HG03439 (cell line): ENCODE results near the gene ZBP1.

ENCODE experiments used
- ATAC-seq: cut with Tn5 transposase; IDR thresholded peaks from one replicate; pipeline ENCODE4 v1.9.1; 2021; ENCODE audit warnings: mild to moderate bottlenecking, moderate library complexity; ENCODE audit not compliant: unreplicated experiment

The ZBP1 gene

DNA sequence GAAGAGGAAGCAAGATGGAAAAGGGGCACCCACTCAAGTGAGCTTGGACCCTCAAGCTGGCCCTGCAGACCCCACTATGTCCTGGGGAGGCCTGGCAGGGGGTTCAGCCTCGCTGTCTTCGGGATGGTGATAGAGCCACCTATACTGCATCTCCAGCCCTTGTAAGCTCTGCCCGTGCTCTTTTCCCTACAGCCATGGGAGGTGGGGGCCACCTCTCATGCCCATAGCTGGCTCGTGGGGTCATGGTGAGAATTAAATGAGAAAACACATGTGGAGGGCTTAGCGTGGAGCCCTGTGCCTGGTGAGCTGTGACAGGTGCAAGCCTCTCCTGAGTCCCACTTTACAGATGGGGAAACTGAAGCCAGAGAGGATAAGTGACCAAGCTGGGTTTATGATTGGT is 31.6 kb downstream of the ZBP1 start:
- no peak for ATAC-seq

DNA sequence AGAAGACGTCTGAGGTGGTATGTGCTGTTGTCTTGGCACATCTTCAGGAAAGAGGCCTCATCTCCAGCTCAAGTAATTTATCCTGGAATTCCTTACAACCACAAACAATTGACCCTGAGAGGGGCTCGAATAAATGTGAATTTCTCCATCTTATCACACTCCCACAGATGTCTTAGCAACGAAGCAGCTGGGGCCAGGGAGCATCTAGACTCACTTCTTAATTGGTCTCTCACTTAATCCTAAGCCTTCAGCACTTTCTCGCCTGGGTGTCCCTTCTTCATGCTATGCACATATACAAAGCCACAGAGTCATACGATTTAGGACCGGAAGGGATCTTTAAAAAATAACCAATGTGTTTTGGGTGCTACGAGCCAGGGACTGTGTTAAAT is 32.2 kb downstream of the ZBP1 start:
- ATAC-seq = no peak

DNA sequence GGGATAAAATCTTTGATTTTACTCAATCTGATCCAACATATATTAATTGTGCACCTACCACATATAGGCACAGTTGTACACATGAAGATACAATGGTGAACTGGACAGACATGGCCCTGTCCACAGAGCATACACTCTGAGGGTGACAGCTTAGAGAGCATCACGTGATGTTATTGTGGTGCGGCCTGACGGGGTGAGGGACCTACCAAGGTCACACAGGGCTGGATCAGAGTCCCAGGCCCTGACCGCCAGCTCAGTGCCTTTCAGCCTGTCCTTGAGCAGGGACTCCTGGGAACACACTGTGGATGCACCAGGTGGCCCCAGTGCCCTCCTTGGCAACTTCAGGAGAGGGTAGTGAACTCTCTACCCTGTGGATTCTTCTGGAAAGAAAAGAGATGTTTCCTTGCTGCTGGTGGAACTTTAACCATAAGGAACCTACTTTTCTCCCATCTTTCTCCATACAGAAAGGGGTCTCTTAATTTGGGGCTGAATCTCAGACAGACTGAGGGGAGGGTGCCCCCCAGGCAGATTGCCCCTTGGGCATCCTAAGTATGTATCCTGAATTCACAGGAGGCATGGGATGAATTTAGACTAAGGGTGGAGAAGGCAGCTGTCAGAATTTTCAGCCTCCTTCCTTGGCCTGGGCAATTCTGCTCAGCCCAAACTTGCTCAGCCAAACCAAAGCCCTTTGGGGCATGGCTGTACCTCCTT is 32.8 kb downstream of the ZBP1 start:
- no peak for ATAC-seq

DNA sequence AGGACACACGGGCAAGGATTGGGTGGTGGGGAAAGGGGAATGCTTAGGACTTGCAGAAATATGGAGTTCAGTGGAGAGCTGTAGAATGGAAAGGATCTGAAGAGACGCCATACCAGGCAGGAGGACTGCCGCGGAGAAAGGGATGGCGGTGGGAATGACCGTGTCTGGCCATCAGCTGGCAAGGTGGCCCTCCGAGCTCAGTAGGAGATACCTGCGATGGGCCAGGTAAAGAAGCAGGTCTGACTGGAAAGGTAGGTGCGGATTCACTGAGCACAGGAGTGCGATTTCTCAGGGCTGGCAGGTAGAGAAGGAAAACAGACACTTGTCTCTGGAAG is 33.3 kb downstream of the ZBP1 start:
- no peak for ATAC-seq

DNA sequence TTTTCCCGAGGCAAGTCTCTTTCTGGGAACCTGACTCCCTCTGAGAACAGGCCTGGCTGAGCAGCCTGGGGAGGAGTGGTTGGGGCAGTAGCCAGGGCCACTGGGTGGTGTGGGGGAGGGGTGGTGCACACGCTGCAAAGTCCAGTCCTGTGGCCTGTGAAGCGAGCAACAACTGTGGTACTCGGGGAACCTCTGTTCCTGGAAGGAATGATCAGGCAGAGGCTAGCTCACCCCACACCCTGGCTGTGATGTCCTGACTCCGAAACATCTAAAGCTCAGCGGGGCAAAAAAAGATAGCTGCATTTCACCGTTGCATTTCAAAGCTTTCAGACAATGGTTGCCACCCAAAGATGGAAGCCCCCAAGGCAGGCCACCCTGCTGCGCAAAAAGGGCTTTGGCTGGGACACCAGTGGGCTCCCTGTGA is 33.8 kb downstream of the ZBP1 start:
- no peak for ATAC-seq

DNA sequence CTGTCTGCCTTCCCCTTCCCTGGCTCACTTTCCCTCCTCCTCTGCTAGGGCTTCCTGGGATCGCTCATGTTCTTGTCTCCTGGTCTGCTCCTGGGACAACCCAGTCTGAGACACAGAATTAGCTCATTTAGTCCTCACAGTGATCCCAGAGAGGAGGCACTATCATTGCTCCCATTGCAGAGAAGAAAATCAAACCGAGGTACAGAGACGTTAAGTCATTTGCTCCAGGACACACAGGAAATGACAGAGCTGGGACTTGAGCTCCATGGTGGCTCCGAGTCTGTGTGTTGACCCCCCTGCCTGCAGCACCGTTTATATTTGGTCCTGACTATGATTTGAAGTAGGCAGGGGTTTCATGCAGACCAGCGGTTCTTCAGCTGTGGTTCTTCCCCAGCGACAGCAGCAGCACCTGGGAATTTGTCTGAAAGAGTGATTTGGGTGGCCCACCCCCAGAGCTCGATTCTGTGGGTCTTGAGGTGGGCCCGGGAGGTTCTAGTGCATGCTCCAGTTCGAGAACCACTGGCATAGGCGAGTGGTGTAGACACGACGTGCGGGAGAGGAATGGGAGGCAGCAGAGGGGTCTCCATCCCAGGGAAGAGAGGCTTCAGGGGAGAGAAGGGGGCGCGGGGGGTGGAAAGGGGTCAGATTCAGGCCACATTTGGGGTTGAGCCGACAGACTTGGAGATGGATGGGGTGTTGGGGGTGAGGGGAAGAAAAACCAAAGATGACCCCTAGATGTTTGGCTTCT is 34.6 kb downstream of the ZBP1 start:
- ATAC-seq = no peak

DNA sequence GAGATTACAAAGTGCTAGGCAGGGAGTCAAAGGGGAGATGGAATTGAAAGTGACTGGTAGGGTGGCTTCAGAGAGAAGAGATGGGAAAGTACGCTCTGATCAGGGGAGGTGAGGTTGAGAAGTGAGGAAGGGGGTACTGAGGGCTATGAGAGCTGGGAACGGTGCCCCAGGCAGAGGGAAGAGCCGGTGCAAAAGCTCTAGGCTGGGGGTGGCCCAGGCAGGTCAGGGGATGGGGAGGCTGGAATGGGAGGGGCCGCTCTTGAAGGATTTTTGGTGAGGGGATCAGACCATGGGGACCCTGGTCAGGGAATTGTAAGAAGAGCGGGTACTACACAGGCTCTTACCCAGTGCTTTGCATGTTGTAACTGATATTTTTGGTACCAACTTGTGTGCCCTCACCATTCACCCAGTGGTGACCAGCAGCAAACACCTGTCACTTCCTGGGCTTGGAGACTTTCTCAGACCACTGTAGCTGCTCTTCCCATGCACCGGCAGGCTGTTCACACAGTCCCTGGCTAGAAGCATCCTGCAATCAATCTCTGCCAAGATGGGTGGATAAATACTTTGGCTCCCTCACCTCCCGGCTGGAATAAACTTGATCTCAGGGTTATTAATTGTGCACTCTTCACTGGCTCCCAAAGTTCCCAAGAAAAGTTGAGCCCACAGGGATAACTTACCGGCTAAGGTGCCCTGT is 35.3 kb downstream of the ZBP1 start:
- no peak for ATAC-seq

DNA sequence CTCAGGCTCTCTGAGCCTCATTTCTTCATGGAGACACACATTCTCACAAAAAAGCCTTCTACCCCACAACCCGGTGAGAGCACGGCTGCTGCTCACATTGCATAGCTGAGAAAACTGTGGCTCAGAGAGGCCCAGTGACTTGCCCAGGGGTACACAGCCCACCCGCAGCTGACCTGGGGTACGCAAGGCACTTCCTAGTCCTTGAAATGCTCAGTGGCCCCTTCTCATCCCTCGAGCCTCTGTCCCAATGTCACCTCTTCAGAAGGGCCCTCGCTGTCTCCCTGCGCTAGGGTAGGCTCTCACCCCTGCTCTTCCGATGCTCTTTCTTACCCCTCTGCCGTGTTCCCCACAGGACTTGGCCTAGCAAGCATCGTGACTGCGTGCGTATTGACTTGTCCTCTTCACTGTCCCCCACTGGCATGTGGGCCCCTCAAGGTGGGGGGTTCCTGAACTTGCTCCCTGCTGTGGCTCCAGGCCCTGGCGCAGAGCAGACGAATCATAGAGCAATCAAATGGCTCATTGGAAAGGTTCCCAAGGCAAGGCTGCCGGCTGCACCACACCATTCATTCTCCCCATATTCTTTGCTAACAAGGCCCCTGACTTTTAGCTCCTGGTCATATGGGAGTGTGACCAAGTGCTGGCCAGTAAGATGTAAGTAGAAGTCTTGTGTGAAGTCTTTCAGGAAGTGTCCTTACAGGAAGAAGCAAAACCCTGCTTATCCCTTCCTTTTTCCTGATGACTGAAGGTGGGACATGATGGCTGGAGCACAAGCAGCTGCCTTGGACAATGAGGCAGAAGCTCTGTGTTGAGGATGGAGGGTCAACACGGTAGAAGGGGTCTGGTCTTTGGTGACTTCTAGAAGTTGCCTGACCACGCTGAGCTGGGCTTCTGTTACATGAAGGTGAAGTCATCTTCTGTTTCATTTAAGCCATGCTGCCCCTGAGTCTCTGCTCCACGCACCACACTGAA is 36.7 kb downstream of the ZBP1 start:
- ATAC-seq = no peak

DNA sequence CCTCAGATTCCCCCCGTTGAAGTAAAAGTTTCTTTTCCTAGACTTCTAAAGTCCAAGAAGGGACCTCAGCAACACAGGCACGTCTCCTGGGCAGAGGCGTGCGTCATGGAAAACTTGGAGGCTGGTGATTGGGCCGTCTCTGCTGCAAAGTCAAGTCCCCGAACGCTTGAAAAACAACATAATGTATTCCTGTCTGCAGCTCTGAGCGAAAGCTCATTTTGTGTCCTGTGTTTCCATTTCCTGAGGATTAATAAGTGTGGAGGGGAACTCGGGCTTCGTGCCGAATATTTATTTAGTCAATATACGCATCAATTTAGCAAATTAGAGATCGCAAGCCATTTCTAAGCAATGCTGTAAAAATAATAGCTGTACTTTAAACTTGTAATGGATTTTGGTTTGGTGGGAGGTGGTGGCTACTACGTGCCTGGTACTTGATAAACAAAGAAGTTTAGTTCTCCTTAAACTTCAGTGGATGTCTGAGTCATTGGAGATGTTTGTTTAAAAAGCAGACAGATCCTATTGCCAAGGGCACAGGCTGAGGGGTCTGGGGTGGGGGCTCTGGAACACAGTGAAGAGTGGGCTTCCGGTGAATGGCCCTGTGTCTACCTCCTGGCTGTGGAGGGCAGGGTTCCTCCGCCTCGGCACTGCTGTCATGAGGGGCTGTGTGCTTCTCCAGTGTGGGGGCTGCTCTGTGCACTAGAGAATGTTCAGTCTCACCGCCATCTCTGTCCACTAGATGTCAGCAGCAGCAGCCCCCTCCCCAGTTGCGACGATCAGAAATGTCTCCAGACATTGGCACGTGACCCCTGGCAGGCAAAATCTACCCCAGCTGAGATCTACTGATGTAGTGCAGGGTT is 37.6 kb downstream of the ZBP1 start:
- no peak for ATAC-seq

DNA sequence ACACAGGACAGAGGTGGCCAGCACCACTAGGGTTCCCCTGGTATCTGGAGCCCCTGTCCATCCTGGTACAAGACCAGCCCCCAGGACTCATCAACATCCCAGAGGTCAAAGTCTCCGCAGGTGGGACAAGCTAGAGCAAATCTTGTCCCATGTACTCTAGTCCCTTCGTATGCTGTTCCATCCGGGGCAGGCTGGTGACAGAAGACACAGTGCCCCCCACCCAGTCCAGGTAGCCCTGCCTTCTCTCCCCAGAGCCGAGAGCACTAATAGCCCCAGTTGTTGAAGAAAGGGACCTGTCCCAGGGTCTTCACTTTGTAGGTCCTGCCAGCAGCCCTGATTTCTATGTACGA is 38.2 kb downstream of the ZBP1 start:
- ATAC-seq = no peak

DNA sequence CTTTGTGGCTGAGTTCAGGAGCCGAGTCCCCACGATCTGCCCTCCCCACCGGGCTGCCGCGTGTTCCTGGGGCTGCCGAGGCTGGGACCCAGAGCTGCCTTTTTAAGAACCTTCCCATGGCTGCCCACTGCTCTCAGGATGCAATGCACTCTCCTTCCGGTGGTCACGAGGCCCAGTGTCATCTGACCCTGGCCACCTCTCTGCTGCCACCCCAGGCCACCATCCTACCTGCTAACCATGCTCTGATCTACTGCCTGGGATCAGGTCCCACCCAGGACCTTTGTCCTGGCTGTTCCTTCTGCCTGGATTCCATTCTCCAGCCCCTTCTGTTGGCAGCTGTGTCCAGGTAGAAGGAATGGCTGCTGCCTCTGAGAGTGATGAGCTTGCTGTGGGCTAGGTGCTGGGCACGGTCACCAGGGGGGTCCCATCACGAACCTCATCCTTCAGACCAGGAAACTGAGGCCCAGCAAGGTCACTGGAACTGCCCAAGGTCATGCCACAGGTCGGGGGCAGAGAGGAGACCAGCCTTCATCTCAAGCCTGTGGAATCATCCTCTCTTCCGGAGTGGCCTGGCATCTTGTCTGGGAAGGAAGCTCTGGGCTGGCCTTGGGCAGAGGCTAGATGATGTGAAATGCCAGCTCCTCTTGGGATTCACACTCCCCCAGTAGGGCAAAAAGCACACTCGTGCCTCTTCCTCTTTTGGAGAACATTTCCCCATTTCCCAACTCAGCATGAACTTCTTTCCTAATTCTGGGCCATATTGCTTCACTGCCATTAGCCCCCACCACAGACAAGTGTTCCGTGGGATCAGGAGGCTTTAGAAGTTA is 38.8 kb downstream of the ZBP1 start:
- no peak for ATAC-seq

DNA sequence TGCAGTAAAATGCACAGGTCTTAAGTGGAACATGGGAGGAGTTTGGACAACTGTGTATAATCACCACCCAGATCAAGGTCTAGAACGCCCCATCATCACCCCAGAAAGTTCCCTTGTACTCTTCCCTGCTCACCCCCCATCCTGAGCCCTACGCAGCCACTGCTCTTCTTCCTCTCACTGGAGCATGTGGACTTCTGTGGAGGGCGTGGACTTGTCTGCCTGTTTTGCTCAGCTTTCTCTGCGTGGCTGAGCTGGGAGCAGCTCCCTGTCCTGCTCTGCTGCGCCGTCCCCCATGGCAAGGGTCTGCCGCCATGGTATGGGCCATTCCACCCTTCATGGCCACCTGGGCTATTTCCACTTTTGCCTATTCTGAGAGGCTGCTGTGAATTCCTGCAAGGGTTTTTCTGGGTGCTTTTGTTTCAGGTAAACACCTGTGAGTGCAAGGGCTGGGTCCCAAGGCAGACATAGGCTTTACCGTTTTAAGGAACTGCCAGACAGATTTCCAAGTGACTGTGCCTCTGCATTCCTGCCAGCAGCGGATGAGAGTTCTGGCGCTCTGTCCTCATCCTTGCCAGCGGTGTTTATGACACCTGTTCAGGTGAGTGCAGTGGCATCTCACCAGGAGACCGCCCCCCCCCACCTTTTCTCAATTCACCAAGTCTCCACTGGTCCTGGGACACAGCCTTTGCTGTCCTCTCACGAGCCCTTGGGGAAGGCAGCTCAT is 39.6 kb downstream of the ZBP1 start:
- ATAC-seq = no peak

DNA sequence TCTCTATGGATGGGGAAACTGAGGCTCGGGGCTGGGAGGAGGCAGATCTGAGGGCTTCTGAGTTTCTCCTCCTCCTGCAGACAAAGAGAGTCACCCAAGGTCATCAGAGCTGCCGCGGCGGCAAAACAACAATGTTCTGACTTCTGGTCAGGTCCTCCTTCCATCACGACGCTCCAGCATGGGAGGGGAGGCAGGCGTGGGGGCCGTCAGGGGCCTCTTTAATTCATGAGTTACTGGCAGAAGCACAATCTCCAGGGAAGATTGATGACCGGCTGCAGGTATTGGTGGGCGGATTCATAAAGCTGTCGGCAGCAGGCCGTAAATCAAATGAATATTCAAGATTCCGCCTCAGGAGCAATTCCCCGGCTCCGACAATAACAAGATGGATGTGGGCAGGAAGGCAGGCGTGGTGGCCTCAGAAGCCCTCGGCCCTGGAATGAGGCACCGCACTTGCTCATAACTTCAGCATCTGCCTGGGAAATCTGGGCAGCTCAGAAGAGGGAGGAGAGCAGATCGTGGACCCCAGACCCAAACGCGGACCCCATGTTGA is 40.3 kb downstream of the ZBP1 start:
- ATAC-seq = no peak

DNA sequence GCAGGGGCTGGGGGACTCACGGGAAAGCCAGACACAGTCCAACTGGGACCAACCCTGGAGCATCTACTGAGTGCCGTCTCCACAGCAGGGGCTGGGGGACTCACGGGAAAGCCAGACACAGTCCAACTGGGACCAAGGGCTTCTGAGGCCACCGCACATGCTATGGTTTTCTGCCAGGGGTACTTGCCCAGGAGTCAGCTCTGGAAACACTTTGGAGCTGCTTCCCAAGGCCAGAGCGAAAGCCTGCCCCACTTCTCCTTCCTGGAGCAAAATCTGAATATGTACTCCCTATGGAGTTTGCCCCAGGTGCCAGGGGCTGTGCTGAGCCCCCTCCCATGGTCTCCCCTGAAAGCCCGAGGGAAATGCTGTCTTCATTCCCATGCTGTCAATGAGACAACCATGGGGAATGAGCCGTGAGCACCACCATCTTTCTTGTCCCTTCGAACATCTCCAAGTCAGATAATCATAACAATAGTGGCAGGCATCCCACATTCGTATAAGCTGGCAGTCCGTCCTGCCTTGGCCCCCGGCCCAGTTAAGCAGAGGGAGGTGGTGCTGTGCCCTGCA is 40.8 kb downstream of the ZBP1 start:
- no peak for ATAC-seq

DNA sequence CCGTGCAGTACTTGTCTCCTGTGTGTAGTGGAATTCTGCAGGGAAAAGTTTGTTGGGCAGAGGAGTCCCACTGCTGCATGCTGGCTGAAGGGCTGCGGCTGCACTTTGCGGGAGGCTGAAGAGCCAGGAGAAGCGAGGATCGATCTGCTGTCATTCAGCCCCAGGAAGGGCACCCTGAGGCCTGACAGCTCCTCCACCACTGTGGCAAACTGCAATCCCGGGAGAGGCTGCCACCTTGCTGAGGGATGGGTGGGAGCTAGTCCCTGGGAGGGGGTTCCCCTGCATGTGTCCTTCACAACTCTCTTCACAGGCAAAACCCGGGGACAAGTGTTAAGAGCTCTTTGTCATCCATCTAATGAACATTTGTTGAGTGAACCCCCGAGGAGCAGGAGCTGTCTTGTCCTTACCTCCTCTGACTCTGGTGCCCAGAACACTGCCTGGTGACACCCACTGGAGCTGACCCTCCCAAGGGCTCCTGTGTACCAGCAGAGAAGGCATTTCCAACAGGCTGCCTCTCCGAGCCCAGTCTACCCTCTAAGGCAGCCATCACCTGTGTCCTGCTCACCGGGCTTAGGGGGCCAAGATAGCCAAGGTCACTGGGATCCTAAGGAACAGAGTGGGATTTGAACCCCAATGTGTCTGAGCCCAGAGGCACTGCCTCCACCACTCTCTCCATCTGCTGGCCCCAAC is 41.6 kb downstream of the ZBP1 start:
- no peak for ATAC-seq

DNA sequence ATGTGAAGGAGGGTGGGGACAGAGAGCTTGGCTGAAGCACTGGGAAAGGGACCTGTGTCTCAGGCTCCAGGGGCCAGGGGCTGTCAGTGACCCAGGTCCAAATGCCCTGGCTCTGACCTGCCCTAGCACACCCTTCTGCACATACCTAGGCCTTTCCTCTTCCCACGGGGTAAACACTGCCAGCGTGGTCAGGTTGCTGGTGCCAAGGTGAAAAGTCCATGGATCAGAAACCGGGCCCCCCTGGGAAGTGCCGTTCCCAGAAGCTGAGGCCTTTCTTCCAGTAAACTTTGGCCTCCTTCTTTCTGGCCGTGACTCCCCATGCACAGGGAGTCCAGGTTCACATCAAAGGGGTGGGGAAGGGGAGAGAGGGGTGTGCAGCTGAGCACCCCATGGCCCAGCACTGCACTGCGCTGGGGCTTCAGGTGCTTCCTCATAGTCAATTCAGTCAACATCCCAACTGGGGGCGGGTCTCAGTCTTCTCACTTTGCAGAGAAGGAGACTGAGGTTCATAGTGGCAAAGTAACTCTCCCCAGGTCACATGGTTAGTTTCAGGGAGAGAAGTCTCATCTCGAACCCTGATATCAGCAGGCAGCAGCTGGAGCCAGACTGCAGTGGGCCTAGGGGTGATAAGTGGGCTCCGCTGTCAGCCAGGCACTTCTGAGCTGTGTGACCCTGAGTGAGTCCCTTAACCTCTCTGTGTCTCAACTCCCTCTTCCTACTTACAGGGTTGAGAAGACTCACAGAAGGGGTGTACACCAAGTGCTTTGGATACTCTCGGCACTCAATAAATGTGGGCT is 42.3 kb downstream of the ZBP1 start:
- no peak for ATAC-seq
